GM19043 (cell line): Measurements from ENCODE around the gene CHST15.

Experiments used
- ATAC-seq: cut with Tn5 transposase; IDR thresholded peaks from one replicate; pipeline ENCODE4 v1.9.1; 2021; ENCODE audit warnings: low read depth; ENCODE audit not compliant: unreplicated experiment

The CHST15 gene

DNA sequence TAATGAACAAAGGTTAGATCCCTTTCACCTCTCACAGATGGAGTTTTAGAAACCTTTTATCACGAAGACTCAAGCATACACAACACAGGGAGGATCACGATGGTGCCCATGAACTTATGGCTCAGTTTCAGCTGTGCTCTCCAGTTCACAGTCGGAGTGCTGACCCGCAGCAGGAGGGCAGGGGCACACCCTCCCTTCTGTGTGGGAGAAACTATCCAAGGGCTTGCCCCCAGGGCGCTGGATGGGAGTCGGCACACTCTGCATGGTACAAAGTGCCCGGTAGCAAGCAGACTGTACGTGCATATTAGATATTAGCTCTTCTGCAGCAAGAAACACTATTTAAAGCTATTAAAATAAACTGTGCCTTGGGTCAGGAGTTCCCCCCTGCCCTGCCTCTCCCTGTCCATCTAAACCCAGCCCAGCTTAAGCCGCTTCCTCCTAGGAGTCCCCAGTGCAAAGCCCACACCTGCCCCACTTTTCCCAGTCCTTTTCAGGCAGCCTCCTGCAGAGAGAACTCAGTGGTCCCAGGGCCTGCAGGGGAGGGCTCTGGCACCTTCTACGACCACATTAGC lies 76.5 kb downstream of the CHST15 start:
- no peak for ATAC-seq

DNA sequence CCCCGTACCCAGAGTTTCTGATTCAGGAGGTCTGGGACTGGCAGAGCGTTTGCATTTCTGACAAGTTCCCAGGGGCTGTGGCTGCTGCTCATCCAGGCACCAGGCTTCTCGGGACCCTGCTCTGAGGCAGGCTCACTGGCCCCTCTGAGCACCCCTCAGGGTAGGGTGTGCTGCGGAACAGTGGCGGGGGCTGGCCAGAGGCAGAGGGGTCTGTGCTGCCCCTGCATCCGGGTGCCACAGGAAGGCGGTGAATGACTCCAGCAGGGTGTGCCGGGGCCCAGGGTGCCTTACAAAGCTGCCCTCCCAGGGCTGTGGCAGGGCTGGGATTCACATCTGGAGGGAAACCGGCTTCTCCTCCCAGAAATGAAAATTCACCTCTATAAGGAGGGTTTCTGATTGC lies 77.4 kb downstream of the CHST15 start:
- no peak for ATAC-seq

- no peak for ATAC-seq
Observed at GRCh38 chr10:124014416-124015154, 78.8 kb downstream of the CHST15 start.

DNA sequence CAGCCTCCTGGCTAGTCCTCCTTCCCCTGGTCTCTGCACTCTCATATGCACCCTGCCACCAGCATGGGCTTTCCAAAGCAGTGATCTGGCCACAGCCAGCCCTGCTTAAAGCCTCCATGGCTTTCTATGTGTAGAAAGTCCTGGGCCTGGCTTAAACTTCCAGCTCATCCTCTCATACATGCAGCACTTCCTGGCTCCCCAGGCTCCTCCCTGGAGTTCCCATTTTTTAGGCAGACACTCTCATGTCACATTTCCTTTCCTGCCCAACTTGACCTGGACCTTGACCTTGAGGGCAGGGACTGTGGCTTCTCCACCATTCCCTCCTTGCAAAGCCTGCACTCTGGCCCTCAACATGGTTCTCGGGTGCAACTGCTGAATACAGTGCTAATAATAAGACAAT lies 79.5 kb downstream of the CHST15 start:
- no peak for ATAC-seq

- ATAC-seq, result no peak
Observed at GRCh38 chr10:124012991-124013390, 80.4 kb downstream of the CHST15 start.

DNA sequence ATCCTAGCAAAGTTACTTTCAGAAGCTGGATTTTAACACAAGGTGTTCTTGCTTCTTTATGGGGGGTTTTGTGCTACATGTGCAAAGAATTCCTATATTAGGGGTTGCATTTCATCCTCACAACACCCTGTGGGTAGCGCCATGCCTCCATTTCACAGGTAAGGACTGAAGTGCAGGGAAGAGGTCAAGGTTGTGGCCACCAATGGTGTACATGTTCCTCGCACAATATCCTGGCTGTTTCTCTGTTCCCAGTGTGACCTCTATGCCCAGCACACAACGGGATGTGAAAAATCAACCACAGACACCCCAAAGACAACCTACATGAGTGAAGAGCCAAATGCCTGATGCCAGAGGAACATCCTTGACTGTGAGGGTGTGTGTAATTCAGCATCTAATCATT lies 80.8 kb downstream of the CHST15 start:
- ATAC-seq, result no peak

DNA sequence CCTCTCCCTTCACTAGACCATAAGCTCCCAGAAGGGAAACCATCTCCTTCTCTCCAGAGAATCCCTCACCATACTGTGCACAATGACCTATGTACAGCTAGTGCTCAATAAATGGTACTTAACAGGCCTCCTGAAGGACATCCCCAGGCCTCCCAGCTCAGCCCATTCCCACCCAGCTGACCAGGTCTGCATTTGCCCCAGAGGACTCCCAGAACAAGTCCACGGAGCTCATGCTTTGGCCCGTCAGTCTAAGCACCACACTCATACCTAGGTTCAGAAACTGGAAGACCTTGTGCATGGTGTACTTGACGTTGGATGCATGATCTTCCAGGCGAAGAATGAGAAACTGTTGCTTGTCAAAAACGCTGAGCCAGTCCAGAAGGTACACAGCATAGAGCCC lies 81.3 kb downstream of the CHST15 start:
- ATAC-seq, result no peak

- no peak for ATAC-seq
Observed at GRCh38 chr10:124011464-124011863, 81.9 kb downstream of the CHST15 start.

- ATAC-seq, result no peak
Observed at GRCh38 chr10:124010563-124011131, 82.8 kb downstream of the CHST15 start.

GRCh38 chr10:124010024-124010423 lies 83.4 kb downstream of the CHST15 start:
- no peak for ATAC-seq

DNA sequence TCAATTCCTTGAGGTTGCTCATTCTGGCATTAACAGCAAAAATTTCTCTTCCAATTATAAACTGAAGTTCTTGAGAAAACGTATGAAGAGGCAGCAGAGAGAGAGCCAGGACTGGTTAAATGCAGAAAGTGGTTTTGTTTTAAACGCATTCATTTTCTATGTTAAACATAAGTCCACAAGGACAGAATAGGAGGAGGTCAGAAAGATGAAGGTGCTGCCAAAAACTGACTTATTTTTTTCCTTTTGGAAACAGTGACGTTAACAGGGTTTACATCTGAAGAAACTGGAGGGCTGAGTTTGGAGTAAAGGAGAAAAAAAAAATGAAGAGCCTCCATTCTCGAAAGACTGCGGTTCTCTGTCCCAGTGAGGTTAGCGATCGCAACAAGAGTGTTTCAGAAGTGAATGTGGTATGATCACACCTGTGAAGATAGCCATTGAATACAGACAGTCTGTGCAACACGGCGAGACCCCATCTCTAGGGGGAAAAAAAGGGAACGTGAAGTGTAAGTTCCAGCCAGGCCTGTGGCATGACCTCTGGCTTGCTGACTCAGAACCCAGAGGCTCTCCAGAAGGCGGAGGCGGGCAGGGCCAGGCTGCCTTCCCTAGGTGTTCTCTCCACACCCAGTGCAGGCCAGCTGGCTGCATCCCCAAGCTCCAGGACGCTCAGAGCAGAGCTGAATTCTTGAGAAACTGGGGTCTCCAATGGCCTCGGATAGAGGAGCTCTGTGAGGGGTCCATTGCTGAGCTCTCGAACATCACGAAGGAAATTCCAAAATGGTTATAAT lies 84.0 kb downstream of the CHST15 start:
- no peak for ATAC-seq

DNA sequence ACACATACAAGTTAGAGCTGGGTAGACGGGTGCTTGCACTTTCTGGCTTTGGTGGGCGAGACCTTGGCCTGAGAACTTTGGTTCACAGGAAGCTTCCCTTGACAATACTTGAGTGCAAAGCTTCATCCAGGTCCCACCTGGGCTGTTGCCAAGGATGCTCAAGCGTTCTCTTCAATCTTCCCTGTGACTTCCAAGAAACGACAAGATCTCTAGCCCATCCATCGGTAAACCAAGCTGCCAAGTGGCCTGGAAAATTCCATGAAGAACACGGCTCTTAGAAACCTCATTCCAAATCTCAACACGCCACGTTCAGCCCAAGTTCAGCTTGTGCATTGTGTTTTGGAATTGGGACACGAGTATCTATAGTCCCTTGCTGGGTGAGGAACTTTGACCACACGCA lies 84.7 kb downstream of the CHST15 start:
- ATAC-seq, result no peak

DNA sequence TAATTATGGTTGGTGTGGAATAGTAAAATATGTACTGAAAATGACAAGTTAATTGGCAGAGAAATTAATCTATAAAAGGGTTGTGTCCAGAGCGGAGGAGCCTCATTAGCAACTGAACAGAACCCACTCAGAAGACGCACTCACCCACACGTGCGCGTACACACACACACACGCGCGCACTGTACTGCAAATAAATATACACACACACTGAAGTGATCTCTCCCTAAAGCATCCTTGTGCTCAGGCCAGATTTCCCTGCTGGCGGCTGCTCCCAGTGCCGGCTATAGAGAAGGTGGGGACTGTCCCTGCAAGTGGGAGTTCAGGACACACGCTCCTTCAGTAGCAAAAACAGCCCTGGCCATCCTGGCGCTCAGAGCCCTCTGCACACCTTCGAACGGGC lies 85.2 kb downstream of the CHST15 start:
- ATAC-seq, result no peak

DNA sequence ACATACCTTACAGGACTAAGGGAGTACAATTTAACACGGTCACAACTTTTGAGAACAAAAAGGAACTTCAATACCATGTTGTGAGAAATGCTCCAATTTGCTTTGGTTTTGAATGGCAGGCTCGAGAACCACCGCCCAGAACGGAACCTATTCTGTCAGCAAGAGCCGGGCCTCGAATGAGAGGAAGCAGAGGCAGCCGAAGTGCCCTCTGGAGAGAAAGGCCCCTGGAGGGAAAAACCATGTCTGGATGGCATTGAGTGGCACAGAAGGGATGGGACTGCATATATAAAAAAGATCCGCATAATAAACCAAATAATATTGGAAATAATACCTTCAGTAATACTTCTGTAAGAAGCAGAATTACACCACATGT lies 85.6 kb downstream of the CHST15 start:
- no peak for ATAC-seq

DNA sequence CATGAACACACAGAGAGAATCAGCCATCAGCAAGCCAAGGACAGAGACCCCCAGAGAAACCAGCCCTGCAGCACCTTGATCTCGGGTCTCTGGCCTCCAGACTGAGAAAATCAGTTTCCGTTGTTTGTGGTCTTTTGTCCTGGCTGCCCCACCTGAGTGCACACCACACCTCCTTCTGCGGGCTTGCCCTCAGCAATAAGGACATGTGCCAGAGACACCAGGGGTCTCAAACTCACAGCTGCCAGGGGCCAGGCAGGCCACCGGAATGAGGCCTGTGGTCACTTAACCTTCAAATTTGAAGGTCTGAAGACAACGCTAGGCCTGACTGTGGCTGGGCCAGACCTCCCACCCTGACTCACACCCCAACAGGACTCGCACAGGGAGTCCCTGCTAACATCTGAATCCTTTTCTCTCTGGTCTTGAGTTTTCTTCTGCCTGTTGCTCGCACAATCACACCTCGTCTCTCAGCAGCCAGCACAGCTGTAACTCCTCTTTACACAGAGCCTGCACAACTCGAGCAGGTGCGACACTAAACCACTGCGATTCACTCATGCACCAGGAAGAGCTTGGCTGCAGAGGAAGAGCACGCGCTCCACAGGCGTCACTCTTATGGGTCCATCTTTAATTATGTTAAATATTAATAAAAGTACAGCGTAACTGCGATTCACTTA lies 86.2 kb downstream of the CHST15 start:
- ATAC-seq, result no peak

DNA sequence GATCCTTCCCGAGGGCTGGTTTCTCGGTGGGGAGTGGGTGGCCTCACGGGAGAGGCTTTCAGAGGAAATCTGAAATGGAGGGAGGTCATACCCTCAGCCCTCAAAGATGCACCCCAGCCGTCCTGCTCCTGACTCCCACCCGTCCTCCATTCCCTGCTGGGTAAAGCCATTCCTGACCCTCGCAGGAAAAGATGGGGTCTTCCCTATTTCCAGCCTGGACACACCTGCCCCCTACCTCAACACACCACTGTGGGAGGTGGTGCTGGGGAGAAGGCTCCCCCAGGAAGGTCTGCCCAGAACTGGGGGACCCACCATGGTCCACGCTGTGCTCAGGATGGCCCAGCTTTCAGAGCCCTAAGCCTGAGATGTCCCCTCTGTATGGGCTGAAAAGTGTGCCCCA lies 86.9 kb downstream of the CHST15 start:
- no peak for ATAC-seq

DNA sequence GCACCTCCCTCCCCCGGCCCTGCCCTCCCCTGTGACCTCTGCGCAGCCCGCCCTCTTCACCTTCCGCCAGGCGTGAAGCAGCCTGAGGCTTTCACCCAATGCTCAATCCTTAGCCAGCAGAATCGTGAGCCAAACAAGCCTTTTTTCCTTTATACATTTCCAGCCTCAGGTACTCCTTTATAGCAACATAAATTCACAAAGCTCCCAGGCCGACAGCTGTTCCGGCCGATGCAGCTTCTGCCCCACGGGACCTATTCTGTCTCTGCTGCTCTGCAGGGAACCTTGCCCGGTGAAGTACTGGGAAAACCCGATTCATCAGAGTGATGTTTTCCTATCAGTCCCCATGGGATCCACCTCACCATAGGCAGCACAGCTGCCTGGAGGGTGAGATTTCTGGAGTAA lies 87.4 kb downstream of the CHST15 start:
- no peak for ATAC-seq

DNA sequence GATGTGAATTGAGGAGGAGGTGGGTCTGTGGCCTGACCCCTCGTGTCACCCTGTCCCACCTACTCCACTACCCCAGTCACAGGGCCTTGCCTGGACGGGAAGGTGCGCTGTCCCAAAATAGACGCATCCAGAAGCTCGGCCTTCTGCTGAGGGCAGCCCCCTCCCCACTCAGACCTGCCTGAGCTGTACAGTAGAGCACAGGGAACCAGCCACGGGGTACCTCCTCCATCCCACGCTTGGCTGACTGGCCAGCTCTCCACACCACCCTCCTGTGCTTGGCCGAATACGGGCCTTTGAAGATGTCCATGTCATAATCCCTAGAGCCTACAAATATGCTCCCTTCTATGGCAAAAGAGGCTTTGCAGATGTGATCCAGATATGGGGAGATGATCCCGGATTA lies 88.3 kb downstream of the CHST15 start:
- no peak for ATAC-seq

DNA sequence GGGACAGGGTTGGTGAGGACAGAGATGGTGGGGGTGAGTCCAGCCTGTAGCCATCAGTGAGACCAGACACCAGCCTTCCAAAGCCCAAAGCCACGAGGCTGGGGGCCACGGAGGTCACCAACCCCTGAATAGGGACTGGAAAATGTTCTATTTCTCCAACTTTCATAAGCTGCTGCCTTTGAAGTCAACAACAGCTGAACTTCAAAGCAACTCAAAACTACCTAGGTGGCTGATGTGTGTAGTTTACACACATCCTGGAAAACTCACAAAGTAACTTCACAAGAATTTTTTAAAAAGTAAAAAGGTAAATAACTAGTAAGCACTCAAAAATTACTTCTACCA lies 88.8 kb downstream of the CHST15 start:
- ATAC-seq, result no peak

DNA sequence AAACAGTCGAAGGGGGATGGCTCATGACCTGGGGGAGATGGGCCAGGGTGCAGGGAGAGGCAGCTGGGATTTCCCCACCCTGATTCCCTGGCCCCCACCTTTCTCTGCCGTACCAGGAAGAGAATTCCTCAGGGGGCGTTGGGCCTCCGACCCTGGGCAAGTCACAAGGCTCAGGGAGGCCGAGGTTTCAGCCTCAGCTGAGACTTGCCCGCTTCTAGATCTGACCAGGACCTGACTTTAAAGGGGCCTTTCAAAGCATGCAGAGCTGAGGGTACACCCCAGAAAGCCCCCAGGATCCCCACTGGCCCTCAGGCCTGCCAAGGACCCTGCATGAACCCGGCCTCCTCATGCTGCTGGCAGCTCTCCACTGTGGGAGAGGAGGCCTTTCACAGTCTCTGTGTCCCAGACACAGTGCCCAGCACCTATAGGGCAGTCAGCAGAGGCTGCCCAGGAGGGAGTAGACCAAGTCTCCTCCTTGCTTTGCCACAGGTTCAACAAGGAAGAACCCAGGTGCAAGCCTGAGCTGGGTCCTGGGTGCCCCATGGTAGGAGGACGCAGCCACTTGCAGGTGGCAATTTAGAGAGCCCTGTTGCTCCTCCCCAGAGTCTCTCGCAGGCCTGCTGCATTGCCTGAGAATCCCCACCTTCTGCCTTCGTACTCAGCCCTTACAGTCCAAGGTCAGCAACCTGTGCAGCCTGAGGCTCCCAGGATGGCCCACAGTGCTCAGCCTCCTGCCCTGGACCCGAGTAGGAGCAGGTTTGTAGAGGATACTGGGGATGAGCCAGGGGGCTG lies 89.3 kb downstream of the CHST15 start:
- ATAC-seq, result no peak
